GM19463 (cell line): Measurements from ENCODE around the gene WDCP.

ENCODE experiments used
- ATAC-seq: cut with Tn5 transposase; IDR thresholded peaks from one replicate; pipeline ENCODE4 v1.9.1; 2021; ENCODE audit warnings: mild to moderate bottlenecking, moderate library complexity; ENCODE audit not compliant: unreplicated experiment

Gene WDCP

DNA sequence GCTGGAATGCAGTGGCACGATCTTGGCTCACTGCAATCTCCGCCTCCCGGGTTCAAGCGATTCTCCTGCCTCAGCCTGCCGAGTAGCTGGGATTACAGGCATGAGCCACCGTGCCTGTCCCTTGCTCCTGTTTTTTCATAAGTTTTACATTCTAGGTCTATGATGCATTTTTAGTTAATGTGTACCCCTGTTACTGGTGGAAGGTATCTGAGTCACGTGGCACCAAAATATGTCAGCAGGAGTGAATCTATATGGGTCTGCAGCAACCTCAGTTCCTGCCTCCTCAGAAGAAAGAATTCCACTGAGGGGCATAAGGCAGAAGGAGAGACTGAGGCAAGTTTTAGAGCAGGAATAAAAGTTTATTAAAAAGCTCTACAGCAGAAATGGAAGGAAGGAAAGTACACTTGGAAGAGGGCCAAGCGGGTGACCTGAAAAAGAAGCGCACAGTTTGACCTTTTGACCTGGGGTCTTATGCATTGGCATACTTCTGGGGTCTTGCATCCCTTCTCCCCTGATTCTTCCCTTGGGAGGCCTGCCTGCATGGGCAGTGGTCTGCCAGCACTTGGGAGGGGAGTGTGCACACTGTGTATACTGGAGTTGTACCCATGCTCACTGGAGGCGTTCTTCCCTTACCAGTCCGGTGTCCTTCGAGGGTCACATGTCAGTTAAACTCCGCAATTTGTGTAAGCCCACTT lies 38.4 kb downstream of the WDCP start:
- no peak for ATAC-seq

- ATAC-seq = no peak
Measured at GRCh38 chr2:24007693-24008092, 39.5 kb downstream of the WDCP start.

- ATAC-seq = no peak
Measured at GRCh38 chr2:23994567-23994966, 52.6 kb downstream of the WDCP start.

DNA sequence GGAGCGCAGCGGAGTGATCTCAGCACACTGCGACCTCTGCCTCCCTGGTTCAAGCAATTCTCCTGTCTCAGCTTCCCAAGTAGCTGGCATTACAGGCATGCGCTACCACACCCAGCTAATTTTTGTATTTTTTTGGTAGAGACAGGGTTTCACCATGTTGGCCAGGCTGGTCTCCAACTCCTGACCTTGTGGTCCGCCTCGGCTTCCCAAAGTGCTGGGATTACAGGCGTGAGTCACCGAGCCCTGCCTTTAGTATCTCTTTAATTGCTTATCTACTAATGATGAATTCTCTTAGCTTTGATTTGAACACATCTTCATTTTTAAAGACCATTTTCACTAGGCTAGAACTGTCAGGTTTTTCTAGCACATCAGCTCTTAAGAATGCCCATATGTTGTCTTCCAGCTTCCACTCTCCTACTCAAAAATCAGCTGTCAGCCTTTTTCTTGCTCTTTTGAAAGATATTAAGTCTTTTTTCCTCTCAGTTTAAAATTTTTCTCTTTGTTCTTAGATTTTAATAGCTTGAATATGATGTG lies 53.4 kb downstream of the WDCP start:
- no peak for ATAC-seq

DNA sequence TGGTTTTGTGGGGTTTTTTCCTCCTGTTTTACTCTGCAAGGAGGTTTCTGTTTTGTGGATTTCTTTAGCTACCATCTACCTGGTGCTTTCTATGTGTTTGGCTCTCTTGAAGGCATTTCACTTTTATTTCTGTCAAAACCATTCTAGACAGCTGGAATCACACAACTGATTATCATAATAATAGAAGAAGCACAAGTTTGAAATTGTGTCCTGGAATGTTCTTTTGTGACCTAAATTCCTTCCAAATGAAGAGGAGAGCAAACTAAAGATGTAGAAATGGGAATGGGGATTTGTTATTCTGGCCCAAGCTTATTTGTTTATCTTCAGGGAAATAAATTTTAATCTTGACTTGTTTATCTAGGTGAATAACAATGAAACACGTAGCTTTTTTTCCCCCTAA lies 54.3 kb downstream of the WDCP start:
- no peak for ATAC-seq

GRCh38 chr2:23988371-23988770 lies 58.8 kb downstream of the WDCP start:
- no peak for ATAC-seq
